HG02938 (cell line): ENCODE measurements around the gene GNAS.
A peak's percentile ranks its signal among the peaks of the same experiment; 100 is the strongest.

Experiments
- ATAC-seq: cut with Tn5 transposase; IDR thresholded peaks from one replicate; pipeline ENCODE4 v1.9.1; 2021; ENCODE audit warnings: mild to moderate bottlenecking, moderate library complexity; ENCODE audit not compliant: unreplicated experiment

The GNAS gene

GRCh38 chr20:58895448-58896180 lies 43.1 kb downstream of the GNAS start:
- no peak for ATAC-seq

DNA sequence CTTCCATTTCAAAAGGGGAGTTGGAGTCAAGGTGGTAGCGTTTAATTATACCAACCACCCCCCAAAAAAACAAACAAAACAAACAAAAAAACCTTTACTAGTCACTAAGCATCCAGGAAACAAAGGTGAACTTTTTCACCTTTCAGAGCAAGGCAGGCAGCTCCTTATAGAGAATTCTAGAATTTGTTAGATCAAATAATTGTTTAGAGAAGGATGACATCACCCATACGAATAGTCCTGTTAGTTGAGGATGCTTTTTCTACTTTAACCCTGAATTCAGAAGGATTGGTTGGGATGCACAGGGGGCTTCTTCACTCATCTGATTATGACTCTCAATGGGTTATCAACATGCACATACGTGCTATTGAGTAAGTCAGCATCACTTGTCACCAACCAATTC lies 44.3 kb downstream of the GNAS start:
- ATAC-seq: no peak

DNA sequence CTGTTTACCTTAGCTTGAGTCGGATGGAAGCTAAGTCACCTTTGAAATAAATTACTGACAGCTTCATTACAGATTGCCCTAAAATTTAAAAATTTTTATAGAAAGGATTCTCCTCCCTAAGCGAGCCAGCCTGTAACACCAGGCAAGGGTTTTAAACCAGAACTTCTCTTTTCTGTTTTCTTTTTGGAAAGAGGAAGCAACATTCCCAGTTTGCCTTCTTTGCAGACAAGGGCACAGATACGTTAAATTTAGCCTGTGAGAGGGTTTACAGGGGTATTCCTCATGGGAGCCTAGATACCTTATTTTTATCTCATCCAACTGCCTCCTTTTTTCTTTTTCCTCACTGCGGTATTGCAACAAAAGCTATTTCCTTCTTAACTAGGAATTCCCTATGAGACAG lies 45.0 kb downstream of the GNAS start:
- no peak for ATAC-seq

GRCh38 chr20:58898629-58899408 lies 46.3 kb downstream of the GNAS start:
- ATAC-seq: no peak

DNA sequence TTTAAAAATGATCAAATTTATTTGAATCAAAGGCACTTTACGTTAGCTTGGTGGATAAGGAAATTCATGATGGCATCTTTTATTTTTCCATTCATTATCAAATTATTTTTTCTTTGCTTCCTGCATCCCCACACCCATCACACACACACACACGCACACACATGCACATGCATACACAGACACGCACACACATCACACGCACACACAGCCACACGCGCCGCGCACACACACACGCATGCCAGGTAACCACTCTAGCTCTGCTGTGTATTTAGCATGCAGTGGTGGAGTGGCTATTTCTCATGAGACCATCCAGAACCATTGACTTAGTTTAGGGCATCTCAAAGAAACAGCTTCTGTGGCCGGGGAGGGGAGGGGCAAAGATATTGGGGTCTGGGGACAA lies 47.0 kb downstream of the GNAS start:
- no peak for ATAC-seq

DNA sequence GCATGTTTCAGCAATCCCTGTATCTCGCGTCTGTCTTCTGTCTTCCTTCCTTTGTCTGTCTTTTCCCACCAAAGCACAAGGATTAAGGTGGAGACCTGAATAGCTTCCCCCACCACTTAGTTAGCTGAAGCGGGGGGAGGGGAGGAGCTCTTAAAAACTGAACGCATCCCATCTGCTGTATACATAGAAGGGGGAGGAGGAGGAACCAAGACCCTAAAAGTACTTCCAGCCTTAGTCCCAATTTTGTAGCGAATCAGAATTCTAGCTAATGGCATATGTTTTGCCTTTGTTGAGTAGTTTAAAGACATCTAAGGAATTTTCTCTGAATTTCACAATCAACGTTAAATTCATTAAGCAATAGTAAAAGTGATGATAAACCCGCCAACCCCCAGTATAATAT lies 47.9 kb downstream of the GNAS start:
- ATAC-seq: no peak

- ATAC-seq: no peak
Observed at GRCh38 chr20:58901488-58902402, 49.2 kb downstream of the GNAS start.

DNA sequence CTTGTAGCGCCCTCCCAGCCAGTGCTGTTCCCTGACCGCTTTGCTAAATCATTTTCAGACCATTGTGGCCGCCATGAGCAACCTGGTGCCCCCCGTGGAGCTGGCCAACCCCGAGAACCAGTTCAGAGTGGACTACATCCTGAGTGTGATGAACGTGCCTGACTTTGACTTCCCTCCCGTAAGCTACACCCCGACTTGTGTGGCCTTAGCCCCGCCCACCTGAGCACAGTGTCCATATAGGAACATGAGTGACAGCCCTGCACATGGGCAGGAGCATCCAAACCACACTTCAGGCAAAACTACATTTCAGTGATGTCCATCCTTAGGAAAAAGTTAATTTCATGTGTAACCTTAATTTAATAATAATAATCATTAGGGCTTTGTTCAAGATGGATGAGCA lies 51.1 kb downstream of the GNAS start:
- ATAC-seq: no peak

DNA sequence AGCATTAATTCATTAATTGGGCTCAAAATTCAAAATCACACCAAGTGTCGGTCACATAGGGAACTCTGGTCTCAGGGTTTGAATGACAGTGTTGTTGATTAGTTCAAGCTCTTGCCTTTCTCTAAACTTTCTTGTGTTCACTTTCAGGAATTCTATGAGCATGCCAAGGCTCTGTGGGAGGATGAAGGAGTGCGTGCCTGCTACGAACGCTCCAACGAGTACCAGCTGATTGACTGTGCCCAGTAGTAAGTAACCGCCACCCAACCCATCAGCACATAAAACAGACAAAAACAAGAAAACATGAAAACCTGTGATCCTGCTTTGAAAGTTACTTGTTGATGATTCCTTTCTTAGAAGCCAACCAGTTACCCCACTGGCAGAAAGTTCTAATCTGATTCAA lies 52.7 kb downstream of the GNAS start:
- no peak for ATAC-seq

DNA sequence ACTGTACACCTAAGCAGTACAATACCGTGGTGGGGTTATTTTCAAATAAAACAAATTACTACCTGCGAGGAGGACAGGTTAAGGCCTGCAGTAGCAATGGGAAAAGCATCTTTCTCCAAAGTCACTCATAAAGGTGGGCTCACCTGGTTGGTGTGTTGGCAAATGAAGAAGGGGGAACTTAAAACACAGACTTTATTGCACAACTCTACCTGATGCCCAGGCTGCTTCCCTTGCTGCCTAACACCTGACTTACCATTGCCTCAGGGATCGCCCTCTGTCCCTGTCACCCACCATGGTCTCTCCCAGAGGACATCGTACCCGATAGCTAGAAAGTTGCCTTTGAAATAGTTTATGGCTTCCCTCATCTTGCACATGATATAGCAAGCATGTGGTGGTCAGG lies 53.6 kb downstream of the GNAS start:
- ATAC-seq: no peak

GRCh38 chr20:58906894-58907293 lies 54.4 kb downstream of the GNAS start:
- ATAC-seq: no peak

GRCh38 chr20:58907320-58908137 lies 55.0 kb downstream of the GNAS start:
- ATAC-seq: peak; percentile 91

- ATAC-seq: no peak
Observed at GRCh38 chr20:58908221-58908620, 55.7 kb downstream of the GNAS start.

GRCh38 chr20:58908941-58909340 lies 56.4 kb downstream of the GNAS start:
- ATAC-seq: no peak

- no peak for ATAC-seq
Observed at GRCh38 chr20:58909585-58909984, 57.1 kb downstream of the GNAS start.

DNA sequence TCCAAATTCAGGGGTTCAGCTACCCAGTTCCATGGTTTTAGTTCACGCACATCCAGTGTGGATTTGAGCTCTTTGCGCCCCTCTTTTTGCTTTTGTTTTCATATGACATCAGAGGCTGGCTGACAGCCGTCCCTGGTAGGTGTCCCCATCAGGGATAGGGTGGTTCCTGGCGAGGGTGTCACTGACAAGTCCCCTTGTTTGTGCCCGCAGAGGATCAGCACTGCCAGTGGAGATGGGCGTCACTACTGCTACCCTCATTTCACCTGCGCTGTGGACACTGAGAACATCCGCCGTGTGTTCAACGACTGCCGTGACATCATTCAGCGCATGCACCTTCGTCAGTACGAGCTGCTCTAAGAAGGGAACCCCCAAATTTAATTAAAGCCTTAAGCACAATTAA lies 58.0 kb downstream of the GNAS start:
- no peak for ATAC-seq

GRCh38 chr20:58911309-58911708 lies 58.8 kb downstream of the GNAS start:
- ATAC-seq: no peak

DNA sequence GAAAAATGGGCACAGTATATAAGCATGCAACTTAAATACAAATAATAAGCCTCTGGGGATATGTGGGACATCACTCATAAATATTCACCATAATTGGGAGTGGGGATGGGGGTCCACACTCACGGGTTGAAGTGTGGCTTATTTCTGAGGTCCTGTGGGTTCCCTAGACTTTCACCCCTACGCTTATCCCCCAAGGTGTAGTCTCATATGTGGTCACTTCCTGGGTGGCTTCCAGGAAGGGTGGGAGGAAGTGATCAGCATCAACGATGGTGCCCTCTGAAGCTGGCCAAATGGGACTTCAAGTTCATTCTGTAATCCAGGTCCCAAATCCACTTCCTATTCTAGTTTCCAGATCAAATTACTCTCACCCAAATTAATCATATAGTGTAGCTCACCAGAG lies 59.5 kb downstream of the GNAS start:
- ATAC-seq: no peak

DNA sequence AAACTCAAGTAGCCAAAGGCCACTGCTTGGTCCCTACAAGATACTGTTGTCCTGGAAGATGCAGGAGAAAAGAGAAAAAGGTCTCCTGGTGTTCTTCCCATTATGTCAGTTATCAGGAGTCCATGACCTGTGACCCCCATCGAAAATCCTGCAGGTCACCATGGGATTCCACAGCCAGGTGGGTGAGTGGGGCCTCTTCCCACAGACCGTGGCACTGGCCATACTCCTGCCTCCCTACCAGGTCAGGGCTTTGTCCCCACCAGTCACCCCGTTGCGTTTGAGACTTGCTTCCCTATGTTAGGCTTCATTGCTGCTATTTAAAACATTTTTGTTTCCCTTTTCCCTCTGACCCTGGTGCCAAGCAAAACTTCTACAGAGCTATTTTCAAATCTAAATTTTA lies 60.6 kb downstream of the GNAS start:
- no peak for ATAC-seq

DNA sequence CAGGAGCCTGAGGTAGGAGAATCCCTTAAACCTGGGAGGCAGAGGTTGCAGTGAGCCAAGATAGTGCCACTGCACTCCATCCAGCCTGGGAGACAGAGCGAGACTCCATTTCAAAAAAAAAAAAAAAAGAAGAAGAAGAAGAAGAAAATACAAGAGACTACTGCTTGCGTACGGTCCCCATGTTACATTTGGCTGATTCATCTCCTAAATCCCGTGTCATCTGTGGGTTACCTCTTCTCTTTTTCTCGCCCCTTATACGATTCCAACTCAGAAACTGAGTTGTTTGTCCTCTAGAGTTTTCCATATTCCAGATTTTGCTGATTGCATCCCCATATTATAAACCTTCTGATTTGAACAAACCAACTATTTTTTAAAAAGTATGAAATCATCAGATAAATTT lies 66.1 kb downstream of the GNAS start:
- no peak for ATAC-seq

GRCh38 chr20:58921564-58921963 lies 69.0 kb downstream of the GNAS start:
- no peak for ATAC-seq
